Adrenal gland (tissue), 5 donors: ENCODE data around the gene LMNA.

Experiments
- POLR2A ChIP-seq, 2 donors: fragments of 450-650 bp; IDR thresholded peaks; one replicate each; pipeline ENCODE4 v1.6.1; 2017; ENCODE audit warnings: antibody characterized with exemption in 2 of 2, mild to moderate bottlenecking in 2 of 2, moderate library complexity in 1 of 2
- TF ChIP-seq, protein P1 (sequence below), 6 experiments: fragments of 450-650 bp in 4 of 6; fragments of 200-600 bp in 2 of 6; sonication (generic) in 1 of 6; IDR thresholded peaks; 1 replicate in 5 of 6; 2 replicates in 1 of 6; pipeline versions ENCODE4 v1.5.1 to v1.8.0; 2016 to 2021; ENCODE audit warnings: antibody characterized with exemption in 6 of 6, mild to moderate bottlenecking in 2 of 6, moderate library complexity in 1 of 6
- donor health status: DM: no; HTN: no; CAD: no.

DNA sequence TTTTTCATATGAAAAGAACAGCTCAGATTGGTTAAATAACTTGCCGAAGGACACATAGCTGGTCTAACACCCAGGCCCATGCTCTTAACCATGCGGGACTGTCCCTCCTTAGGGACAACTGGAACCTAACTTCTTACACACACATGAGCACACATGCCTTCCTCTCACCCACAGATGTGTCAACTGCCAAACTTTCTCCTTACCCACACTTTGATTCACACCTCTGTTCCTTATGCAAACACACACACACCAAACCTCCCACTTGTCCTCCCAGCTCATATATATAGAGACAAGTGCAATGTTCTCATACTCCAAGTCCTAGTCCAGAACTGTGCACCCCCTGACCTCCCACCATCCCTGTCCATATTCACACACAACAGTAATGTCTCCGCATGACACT, 49.3 kb upstream of the LMNA start:
- TF ChIP-seq, protein P1, sequence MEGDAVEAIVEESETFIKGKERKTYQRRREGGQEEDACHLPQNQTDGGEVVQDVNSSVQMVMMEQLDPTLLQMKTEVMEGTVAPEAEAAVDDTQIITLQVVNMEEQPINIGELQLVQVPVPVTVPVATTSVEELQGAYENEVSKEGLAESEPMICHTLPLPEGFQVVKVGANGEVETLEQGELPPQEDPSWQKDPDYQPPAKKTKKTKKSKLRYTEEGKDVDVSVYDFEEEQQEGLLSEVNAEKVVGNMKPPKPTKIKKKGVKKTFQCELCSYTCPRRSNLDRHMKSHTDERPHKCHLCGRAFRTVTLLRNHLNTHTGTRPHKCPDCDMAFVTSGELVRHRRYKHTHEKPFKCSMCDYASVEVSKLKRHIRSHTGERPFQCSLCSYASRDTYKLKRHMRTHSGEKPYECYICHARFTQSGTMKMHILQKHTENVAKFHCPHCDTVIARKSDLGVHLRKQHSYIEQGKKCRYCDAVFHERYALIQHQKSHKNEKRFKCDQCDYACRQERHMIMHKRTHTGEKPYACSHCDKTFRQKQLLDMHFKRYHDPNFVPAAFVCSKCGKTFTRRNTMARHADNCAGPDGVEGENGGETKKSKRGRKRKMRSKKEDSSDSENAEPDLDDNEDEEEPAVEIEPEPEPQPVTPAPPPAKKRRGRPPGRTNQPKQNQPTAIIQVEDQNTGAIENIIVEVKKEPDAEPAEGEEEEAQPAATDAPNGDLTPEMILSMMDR (IDR thresholded peaks at IDR 0.05) = no peak
- TF ChIP-seq POLR2A (IDR thresholded peaks at IDR 0.05) = no peak
